ENCODE results near the gene ANKMY1.
A peak's percentile ranks its signal among the peaks of the same experiment; 100 is the strongest.
"Not testable (repeated sequence)": the region's sequence is repeated elsewhere in the genome, so short reads cannot be mapped to it uniquely, and the experiment has no call there.

The ANKMY1 gene

DNA sequence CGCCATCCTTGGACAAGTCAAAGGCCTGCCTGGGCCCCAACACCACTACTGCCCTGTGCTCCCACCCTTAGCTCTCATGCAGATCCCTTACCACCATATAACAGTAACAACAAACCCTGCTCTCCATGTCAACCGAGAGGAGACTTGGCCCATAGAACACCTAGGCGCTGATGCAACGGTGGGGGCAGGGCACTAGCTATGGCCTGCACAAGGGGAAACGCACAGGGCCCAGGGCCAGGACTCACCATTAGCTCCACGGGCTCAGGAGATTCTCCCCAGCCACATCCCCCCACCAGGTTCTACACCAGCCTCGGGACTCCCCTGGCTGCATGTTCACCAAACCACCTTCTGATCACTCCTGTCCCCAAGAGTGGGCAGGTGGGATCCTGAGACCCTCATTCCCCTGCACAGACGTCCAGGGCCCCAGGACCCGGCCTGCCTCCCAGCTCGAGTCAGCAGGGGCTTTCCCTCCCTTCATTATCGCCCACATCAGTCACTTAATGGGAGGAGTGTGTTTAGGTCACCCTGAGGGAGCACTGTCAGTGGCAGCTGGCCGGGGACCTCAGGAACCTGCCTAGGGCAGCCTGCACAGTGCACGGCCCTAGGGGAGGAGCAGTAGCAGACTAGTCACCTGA, 29.3 kb downstream of the ANKMY1 start:
- Mint-ChIP-seq H3K9me3 (peaks cover 38 to 80% of the 10 kb centered on the region in 2 donors), H3K4me3 (no peak overlapping the region), H3K27ac (peak overlapping the region; percentile 52 to 89), H3K4me1 (peaks cover 9% of the 10 kb centered on the region), H3K27me3 (no peaks in the 10 kb centered on the region)
- ATAC-seq, result no peak
- no peak for DNase-seq

DNA sequence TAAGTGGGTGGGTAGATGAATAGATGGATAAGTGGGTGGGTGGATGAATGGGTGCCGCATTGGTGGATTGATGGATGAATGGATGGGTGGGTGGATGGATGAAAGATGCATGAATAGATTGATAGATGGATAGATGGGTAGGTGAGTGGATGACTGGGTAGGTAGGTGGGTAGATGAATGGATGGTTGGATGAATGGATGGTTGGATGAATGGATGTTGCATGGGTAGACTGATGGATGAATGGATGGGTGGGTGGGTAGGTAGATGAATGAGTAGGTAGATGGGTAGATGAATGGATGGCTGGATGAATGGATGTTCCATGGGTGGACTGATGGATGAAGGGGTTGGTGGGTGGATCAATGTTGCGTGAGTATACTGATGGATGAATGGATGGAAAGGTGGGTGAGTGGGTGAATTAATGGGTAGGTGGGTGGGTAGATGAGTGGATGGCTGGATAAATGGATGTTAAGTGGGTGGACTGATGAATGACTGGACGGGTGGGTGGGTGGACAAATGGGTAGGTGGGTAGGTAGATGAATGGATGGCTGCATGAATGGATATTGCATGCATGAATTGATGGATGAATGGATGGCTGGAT, 30.5 kb downstream of the ANKMY1 start:
- no peak overlapping the region for H3K4me3 Mint-ChIP-seq

GRCh38 chr2:240526521-240526920, 31.3 kb downstream of the ANKMY1 start:
- Mint-ChIP-seq H3K4me1 (peaks cover 9% of the 10 kb centered on the region), H3K27me3 (no peaks in the 10 kb centered on the region), H3K9me3 (peaks cover 21 to 77% of the 10 kb centered on the region in 2 donors), H3K27ac (peak overlapping the region in 1 of 2 donors; percentile 48), H3K4me3 (no peak overlapping the region)
- DNase-seq, result no peak
- ATAC-seq, result no peak

More for the DNA sequence above, 30.5 kb downstream of the ANKMY1 start:
- Mint-ChIP-seq H3K27ac (no peak overlapping the region), H3K27me3 (no peaks in the 10 kb centered on the region), H3K4me1 (peaks cover 9% of the 10 kb centered on the region), H3K9me3 (peaks cover 28 to 81% of the 10 kb centered on the region in 2 donors)
- DNase-seq (no peak), ATAC-seq (no peak)

DNA sequence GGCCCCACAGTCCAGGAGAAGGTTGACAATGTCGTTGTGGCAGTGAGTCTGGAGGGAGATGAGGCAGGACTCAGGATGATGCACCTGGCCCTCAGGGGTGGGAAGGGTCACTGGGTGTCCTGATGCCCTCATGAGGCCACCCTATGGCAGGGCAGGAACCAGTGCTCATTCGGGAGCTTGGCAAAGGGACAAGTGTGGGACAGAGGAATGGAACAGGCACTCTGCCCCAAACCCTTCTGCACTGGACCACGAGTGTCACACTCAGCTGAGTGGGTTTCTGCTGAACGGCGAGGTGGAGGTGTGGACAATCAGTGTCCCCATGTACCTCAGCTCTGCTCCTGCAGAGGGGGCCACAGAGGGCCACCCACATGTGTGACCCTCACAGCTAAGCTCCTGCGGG, 32.0 kb downstream of the ANKMY1 start:
- H3K4me1 Mint-ChIP-seq, result peaks cover 12% of the 10 kb centered on the region
- ATAC-seq (no peak), DNase-seq (no peak)
- no peak overlapping the region for H3K27ac Mint-ChIP-seq
- H3K4me3 Mint-ChIP-seq, result no peak overlapping the region
- H3K27me3 Mint-ChIP-seq, result no peaks in the 10 kb centered on the region
- peaks cover 20 to 74% of the 10 kb centered on the region in 2 donors for H3K9me3 Mint-ChIP-seq

DNA sequence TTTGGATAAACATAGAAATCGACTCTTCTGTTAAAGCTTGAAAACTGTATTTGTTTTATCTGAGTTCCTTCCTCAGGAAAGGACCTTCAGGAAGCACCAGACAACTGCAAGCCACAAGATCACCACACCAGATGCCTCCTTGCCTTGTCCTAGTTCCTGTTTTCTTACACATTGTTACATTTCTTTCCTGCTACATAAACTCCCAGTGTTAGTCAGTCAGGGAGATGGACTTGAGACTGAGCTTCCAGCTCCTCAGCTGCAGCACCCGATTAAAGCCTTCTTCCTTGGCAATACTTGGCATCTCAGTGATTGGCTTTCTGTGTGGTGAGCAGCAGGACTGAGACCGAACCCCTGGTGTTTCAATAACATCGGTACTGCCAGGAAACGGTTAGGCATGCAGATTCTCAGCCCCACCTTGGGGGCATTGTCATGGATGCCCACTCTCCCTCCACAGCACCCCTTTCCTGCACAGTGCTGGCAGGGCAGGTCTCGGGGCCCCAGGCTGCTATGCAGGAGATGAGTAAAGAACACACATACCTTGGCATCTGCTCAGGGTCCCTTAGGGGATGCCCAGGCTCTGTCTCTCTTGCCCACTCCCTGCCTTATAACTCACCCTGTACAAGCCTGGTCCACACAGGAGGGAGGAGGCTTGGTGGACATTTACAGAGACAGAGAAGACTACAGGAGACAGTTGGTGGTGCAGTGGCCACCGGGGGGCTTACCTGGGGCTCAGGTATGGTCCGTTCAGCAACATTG, 32.6 kb downstream of the ANKMY1 start:
- peaks cover 17% of the 10 kb centered on the region for H3K4me1 Mint-ChIP-seq
- H3K27me3 Mint-ChIP-seq, result no peaks in the 10 kb centered on the region
- no peak overlapping the region for H3K4me3 Mint-ChIP-seq
- ATAC-seq (no peak), DNase-seq (no peak)
- H3K27ac Mint-ChIP-seq, result no peak overlapping the region
- H3K9me3 Mint-ChIP-seq, result peaks cover 20 to 71% of the 10 kb centered on the region in 2 donors

DNA sequence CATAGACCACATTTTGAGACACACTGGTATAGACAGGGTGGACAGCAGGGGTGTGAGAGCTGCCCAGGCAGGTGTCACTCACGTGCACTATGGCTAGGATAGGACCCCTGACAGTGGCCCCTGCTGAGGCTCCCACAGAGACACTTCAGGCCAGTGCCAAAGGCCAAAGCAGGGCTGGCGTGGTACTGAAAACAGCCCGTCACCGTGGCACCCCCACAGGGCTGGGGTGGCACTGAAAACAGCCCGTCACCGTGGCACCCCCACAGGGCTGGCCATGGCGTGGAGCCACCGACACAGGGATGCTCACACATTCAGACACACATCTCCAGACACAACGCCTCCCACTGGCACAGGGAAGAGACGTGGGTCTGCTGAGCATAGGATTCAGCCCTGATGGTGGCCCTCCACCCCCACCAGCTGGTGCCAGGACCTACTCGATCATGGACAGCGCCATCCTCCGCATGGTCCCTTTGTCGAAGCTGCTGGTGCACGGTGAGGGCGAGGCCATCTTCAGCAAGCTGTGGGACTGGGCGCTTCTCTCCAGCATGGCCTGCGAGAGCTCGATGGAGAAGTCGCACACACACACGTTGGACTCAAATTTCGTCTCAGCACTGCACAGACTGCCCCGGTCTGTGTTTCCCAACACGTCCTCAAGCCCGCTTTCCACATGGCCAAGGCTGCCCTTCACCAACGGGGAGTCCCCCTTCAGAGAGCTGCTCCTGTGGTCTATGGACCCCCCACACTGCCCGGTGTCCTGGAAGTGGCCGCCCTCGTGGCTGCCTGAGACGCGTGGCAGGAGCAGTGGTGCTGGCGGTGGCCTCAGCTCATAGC, 34.1 kb downstream of the ANKMY1 start:
- no peak overlapping the region for H3K27ac Mint-ChIP-seq
- H3K27me3 Mint-ChIP-seq, result no peaks in the 10 kb centered on the region
- DNase-seq, result no peak
- ATAC-seq, result no peak
- no peak overlapping the region for H3K4me3 Mint-ChIP-seq
- H3K9me3 Mint-ChIP-seq, result peaks cover 20 to 56% of the 10 kb centered on the region in 2 donors
- H3K4me1 Mint-ChIP-seq, result peaks cover 11% of the 10 kb centered on the region

DNA sequence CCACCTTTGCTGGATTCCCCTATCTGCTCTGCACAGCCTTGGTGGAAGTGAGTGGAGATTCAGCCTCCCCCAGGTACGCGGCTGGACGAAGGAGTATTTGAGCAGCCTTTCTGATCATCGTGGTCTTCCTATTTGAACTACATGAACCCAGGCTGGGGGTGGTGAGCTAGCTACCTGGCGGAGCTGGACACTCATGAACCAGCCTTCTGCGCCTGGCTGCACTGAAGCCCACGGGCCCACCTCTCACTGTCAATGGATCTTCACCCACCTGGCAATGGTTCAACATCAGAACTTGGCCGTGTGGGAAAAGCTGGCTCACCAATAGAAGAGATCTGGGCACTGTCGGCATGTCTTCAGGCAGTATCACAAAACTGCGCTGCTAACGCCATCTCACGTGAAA, 35.4 kb downstream of the ANKMY1 start:
- no peak overlapping the region for H3K4me3 Mint-ChIP-seq
- DNase-seq, result no peak
- H3K9me3 Mint-ChIP-seq, result peaks cover 17 to 43% of the 10 kb centered on the region in 2 donors

GRCh38 chr2:240521885-240522284, 35.9 kb downstream of the ANKMY1 start:
- not testable (repeated sequence) for ATAC-seq
- peaks cover 11 to 38% of the 10 kb centered on the region in 2 donors for H3K9me3 Mint-ChIP-seq

More for the DNA sequence above, 35.4 kb downstream of the ANKMY1 start:
- H3K27ac Mint-ChIP-seq, result no peak overlapping the region
- peaks cover 8% of the 10 kb centered on the region for H3K4me1 Mint-ChIP-seq
- ATAC-seq, result no peak
- no peaks in the 10 kb centered on the region for H3K27me3 Mint-ChIP-seq

GRCh38 chr2:240520974-240521350, 36.8 kb downstream of the ANKMY1 start:
- no peak overlapping the region for H3K4me3 Mint-ChIP-seq
- ATAC-seq (peak; percentile 39), DNase-seq (no peak)
- H3K27me3 Mint-ChIP-seq, result no peaks in the 10 kb centered on the region
- peaks cover 8% of the 10 kb centered on the region for H3K4me1 Mint-ChIP-seq
- H3K27ac Mint-ChIP-seq, result no peak overlapping the region
- H3K9me3 Mint-ChIP-seq, result peaks cover 11 to 29% of the 10 kb centered on the region in 2 donors

More at GRCh38 chr2:240521885-240522284, 35.9 kb downstream of the ANKMY1 start:
- H3K27me3 Mint-ChIP-seq, H3K4me3 Mint-ChIP-seq, DNase-seq, H3K4me1 Mint-ChIP-seq, H3K27ac Mint-ChIP-seq: not testable (repeated sequence)

DNA sequence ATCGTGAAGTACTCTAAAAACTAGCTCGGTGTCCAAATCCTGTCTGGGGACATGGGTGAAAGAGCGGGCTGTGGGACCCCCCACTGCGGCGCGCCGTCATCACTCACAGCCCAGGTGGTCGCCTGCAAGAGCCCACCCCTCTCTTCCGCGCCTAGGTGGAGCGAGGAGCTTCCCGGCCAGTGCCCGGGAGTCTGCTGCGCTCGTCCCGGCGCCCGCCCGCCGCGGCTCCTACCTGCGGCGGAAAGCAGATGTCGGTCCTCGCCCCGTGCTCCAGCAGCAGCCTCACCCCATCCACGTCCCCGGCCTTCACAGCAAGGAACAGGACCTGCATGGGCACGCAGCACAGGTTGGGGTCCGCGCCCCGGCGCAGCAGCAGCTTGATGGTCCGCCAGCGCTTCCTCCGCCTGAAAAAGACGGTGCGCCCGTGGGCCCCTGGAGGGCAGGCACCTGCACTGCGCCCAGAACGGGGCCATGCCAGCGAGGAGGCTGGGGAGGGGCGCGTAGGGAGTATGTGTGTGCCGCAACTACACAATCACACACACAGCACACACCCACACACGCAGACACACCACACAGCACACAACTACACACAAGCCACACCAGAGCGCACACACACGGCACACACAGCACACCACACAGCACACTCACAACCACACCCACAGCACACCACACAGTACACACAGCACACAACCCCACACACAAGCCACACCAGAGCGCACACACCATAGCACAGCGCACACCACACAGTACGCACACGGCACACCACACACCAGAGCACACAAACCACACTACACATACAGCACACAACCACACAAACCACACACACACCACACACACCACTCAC, 37.4 kb downstream of the ANKMY1 start:
- ATAC-seq (peak; percentile 57), DNase-seq (no peak)
- peaks cover 8% of the 10 kb centered on the region for H3K4me1 Mint-ChIP-seq
- no peaks in the 10 kb centered on the region for H3K27me3 Mint-ChIP-seq
- H3K9me3 Mint-ChIP-seq, result peaks cover 7 to 23% of the 10 kb centered on the region in 2 donors
- H3K27ac Mint-ChIP-seq, result peak overlapping the region in 1 of 2 donors; percentile 71
- no peak overlapping the region for H3K4me3 Mint-ChIP-seq

- H3K4me1 Mint-ChIP-seq, result peaks cover 14% of the 10 kb centered on the region
- H3K9me3 Mint-ChIP-seq, result peaks cover 0 to 15% of the 10 kb centered on the region in 2 donors
- ATAC-seq, result no peak
- no peak for DNase-seq
- no peak overlapping the region for H3K4me3 Mint-ChIP-seq
- H3K27me3 Mint-ChIP-seq, result no peaks in the 10 kb centered on the region
- no peak overlapping the region for H3K27ac Mint-ChIP-seq
Measured at GRCh38 chr2:240519396-240520129, 38.2 kb downstream of the ANKMY1 start.

DNA sequence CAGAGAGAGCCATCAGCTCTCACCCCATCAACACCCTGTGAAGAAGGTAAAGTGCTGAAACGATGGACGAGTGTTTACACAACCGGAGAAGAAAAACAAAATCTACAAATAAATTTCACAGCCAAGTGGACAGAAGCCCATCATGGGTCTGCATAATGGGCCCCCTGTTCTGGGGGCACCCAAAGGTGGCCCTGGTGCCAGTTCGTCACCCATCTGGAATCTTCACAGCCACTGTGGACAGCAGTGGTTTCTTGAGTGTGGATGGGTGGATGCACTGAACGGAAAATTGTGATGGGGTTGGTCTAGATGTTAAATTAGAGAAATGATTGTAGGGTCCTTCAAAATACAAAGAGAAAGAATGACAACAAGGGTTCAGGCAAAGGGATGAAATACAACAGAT, 38.8 kb downstream of the ANKMY1 start:
- no peaks in the 10 kb centered on the region for H3K27me3 Mint-ChIP-seq
- DNase-seq (no peak), ATAC-seq (no peak)
- H3K4me3 Mint-ChIP-seq, result no peak overlapping the region
- no peak overlapping the region for H3K27ac Mint-ChIP-seq
- peaks cover 0 to 9% of the 10 kb centered on the region in 2 donors for H3K9me3 Mint-ChIP-seq
- H3K4me1 Mint-ChIP-seq, result peaks cover 19% of the 10 kb centered on the region

DNA sequence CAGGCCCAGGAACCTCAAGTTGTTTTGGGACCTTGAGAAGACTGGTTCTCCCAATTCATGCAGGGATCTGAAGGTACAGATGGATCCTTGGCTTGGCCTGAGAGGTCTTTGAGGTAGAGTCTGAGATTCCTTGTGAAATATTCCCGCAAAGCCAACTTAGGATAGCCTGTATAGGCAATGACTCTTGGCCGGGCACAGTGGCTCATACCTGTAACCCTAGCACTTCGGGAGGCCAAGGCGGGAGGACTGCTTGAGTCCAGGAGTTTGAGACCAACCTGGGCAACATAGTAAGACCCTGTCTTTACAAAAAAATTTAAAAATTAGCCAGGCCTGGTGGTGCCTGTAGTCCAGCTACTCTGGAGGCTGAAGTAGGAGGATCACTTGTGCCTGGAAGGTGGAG, 40.4 kb downstream of the ANKMY1 start:
- Mint-ChIP-seq H3K4me3 (no peak overlapping the region), H3K27me3 (no peaks in the 10 kb centered on the region), H3K9me3 (peaks cover 0 to 4% of the 10 kb centered on the region in 2 donors), H3K27ac (no peak overlapping the region), H3K4me1 (peaks cover 30% of the 10 kb centered on the region)
- DNase-seq (no peak), ATAC-seq (no peak)

DNA sequence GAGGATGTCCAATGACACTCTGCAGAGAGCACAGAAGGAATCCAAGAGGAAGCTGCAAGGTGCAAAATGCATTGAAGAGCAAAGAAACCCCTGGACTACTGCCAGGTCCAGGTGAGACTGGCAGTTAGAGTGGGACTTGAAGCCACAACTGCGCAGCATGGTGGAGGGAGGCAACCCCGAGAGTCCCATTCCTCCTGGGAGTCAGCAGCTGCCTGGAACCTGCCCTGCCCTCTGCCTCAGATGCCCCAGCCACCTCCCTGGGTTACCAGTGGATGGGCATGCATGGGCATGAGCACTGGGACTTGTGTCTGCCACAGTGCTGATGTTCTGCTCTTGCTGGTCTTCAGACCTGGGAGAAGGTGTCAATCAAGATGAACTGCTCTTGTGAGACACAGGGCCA, 43.2 kb downstream of the ANKMY1 start:
- Mint-ChIP-seq H3K27ac (peak overlapping the region; percentile 10 to 92), H3K4me1 (peaks cover 26% of the 10 kb centered on the region), H3K9me3 (no peaks in the 10 kb centered on the region), H3K4me3 (no peak overlapping the region), H3K27me3 (no peaks in the 10 kb centered on the region)
- no peak for DNase-seq
- ATAC-seq, result no peak
